Muscle layer of colon (tissue), 2 donors: ENCODE measurements around the gene LRP2BP.
A peak's percentile ranks its signal among the peaks of the same experiment; 100 is the strongest.

Source experiments
- H3K27ac ChIP-seq: one replicate; pipeline ENCODE4 v1.7.0; 2013; ENCODE audit warnings: low read depth, mild to moderate bottlenecking, low read length, moderate library complexity
- H3K27me3 ChIP-seq, 2 donors: one replicate each; pipeline ENCODE4 v1.7.0; 2013; ENCODE audit warnings: low read length in 2 of 2, mild to moderate bottlenecking in 2 of 2; ENCODE audit not compliant: insufficient read depth in 2 of 2, control insufficient read depth in 1 of 2
- H3K36me3 ChIP-seq: one replicate; pipeline ENCODE4 v1.7.0; 2013; ENCODE audit warnings: mild to moderate bottlenecking, low read length; ENCODE audit not compliant: insufficient read depth
- H3K4me1 ChIP-seq: one replicate; pipeline ENCODE4 v1.7.0; 2013; ENCODE audit warnings: mild to moderate bottlenecking, low read length; ENCODE audit not compliant: insufficient read depth
- H3K4me3 ChIP-seq, 2 donors: one replicate each; pipeline ENCODE4 v1.7.0; 2013; ENCODE audit warnings: low read length in 2 of 2, low read depth in 1 of 2, mild to moderate bottlenecking in 1 of 2, moderate library complexity in 1 of 2
- H3K9ac ChIP-seq: one replicate; pipeline ENCODE4 v1.7.0; 2013; ENCODE audit warnings: low read length
- H3K9me3 ChIP-seq: one replicate; pipeline ENCODE4 v1.7.0; 2013; ENCODE audit warnings: mild to moderate bottlenecking, low read length
- donor health status: abdominal sarcoma.
- donor health status: Adenocarcinoma of cecum.

LRP2BP gene

DNA sequence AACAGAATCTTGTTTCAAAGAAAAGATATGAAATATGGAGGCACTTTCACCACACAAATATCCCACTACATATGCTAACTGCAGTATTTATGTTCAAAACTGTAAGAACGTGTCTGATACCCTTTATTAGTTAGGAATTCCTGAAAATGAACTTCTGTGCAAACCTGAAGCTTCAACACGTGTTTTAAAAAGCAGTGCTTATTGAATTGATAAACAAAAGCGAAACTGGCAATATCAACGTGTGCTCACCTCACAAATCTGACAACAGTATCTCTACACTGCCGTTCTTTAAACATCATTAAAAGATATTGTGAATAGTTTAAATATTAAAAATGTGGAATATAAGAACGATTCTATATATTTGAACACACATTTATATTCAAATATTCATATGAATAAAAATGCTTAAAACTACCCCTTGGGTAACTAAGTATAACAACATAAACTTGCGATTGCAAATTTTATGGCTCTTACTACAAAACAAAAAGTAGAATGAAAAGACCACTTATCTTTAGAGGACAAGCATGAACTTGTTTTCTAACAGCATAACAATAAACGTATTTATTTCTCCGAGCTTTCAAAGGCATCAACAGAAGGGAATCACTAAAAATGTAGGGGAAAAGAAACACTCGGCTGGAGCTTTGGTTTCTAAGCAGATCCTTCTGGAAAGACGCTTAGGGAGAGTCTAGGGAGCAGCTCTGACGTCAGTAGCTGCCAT, at the start of gene LRP2BP:
Gene LRP2BP (minus strand): TSS at position 687 of the 718 bp plus-strand sequence. CDS start 17,738 bp downstream, outside the sequence.
- no peaks in the 10 kb centered on the region for H3K27me3 ChIP-seq
- peak within 1 kb of the TSS; percentile 95 for H3K27ac ChIP-seq
- H3K9ac ChIP-seq: peak within 1 kb of the TSS; percentile 62
- H3K4me1 ChIP-seq: peaks cover 9% of the 10 kb centered on the region
- H3K4me3 ChIP-seq: peak within 1 kb of the TSS; percentile 67 to 91
- H3K9me3 ChIP-seq: no peaks in the 10 kb centered on the region
- H3K36me3 ChIP-seq: peaks cover 16% of the 10 kb centered on the region

DNA sequence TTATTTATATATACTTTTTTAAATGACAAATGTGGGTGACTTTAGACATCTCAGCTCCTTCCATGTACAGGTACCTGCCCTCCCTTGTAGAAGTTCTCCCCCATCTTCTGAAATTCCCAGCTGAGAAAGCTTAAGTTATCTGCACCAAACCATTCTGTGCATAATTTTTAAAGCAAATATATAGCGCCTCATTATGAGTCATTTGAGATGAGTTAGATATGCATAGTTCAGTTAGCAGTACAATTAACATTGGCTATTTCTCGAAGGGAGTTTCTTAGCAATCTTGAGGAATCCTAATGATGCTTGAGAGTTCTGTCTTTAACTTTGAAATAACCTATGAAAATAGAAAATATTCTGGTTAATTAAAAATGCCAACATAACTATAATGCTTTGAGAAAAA, 49.5 kb upstream of the LRP2BP start:
- Histone ChIP-seq H3K9ac (no peak overlapping the region), H3K36me3 (no peaks in the 10 kb centered on the region), H3K27me3 (no peaks in the 10 kb centered on the region), H3K4me3 (no peak overlapping the region), H3K9me3 (no peaks in the 10 kb centered on the region), H3K27ac (no peak overlapping the region), H3K4me1 (no peaks in the 10 kb centered on the region)

DNA sequence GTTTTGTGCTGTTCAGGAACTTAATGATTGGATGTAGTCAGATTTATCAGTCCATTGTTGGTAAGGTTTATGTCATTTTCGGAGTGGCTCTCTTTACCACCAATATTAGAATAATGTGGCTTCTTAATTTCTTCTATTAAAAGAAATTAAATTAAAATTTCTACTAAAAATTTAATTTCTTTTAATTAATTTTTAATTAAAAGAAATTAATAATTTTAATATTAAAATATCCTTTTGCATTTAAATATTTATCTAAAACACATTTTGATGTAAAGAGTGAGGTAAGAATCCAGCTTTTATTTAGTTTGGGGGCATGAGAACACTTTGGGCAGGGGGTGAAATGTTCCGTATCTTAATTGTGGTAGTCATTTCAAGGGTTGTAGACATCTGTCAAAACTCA, 45.8 kb upstream of the LRP2BP start:
- no peaks in the 10 kb centered on the region for H3K27me3 ChIP-seq
- H3K4me3 ChIP-seq: no peak overlapping the region
- H3K9ac ChIP-seq: no peak overlapping the region
- no peak overlapping the region for H3K27ac ChIP-seq
- no peaks in the 10 kb centered on the region for H3K9me3 ChIP-seq
- no peaks in the 10 kb centered on the region for H3K36me3 ChIP-seq
- no peaks in the 10 kb centered on the region for H3K4me1 ChIP-seq

DNA sequence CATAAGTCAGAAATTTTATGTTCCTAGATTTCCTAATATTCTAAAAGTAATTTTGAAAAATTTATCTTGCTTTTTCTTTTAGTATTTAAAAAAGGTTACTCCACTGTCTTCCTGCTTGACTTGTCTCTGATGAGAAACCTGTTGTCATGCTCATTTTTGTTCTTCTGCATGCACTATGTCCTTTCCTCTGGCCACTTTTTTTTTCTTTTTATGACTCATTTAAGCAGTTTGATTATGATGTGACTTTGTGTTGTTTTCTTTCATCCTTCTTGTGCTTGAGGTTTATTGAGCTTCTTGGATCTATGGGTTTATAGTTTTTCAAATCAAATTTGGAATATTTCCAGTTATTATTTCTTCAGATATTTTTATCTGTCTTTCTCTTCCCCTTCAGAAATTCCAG, 42.1 kb upstream of the LRP2BP start:
- Histone ChIP-seq H3K9ac (no peak overlapping the region), H3K4me3 (no peak overlapping the region), H3K4me1 (no peaks in the 10 kb centered on the region), H3K9me3 (no peaks in the 10 kb centered on the region), H3K36me3 (no peaks in the 10 kb centered on the region), H3K27ac (no peak overlapping the region), H3K27me3 (no peaks in the 10 kb centered on the region)

DNA sequence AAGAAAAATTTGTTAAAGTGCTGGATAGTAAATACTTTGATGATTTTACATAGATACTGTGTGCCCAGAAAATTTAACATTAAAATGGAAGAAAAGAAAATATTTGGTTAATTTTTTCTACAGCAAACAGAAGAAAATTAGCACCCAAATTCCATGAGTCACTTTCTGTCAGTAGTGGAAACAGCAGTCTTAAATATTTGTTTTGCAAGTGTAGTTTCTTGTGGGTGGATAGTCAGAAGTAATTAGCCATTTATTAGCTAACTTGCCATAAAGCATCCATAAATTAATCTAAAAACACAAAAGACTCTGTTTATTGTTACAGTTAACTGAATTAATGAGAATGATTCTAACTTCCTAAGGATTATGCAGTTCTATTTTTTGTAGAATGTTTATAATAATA, 39.7 kb upstream of the LRP2BP start:
- no peaks in the 10 kb centered on the region for H3K36me3 ChIP-seq

DNA sequence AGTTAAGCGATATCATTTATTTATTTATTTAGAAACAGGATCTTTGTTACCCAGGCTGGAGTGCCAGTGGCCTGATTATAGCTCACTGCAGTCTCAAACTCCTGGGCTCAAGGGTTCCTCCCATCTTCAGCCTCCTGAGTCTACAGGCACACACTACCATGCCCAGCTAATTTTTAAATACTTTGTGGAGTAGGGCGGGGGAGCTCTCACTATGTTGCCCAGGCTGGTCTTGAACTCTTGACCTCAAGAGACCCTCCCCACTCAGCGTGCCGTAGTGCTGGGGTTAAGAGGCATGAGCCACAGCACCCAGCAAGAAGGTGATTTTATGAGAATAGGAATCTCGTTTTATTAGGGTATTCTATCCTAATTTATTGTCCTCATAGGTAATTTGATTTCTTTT, 33.9 kb upstream of the LRP2BP start:
- no peaks in the 10 kb centered on the region for H3K36me3 ChIP-seq
- no peak overlapping the region for H3K9ac ChIP-seq
- H3K27me3 ChIP-seq: no peaks in the 10 kb centered on the region
- no peaks in the 10 kb centered on the region for H3K9me3 ChIP-seq
- H3K27ac ChIP-seq: no peak overlapping the region
- no peak overlapping the region for H3K4me3 ChIP-seq
- peaks cover 4% of the 10 kb centered on the region for H3K4me1 ChIP-seq

More for the DNA sequence above, 39.7 kb upstream of the LRP2BP start:
- H3K27ac ChIP-seq: no peak overlapping the region
- no peak overlapping the region for H3K4me3 ChIP-seq
- H3K4me1 ChIP-seq: no peaks in the 10 kb centered on the region
- no peaks in the 10 kb centered on the region for H3K27me3 ChIP-seq
- H3K9ac ChIP-seq: no peak overlapping the region
- no peaks in the 10 kb centered on the region for H3K9me3 ChIP-seq

GRCh38 chr4:185426960-185427688, 31.4 kb upstream of the LRP2BP start:
- no peaks in the 10 kb centered on the region for H3K9me3 ChIP-seq
- no peak overlapping the region for H3K4me3 ChIP-seq
- no peak overlapping the region for H3K27ac ChIP-seq
- H3K9ac ChIP-seq: no peak overlapping the region
- peaks cover 9% of the 10 kb centered on the region for H3K4me1 ChIP-seq
- peaks cover 2% of the 10 kb centered on the region for H3K36me3 ChIP-seq
- H3K27me3 ChIP-seq: no peaks in the 10 kb centered on the region

DNA sequence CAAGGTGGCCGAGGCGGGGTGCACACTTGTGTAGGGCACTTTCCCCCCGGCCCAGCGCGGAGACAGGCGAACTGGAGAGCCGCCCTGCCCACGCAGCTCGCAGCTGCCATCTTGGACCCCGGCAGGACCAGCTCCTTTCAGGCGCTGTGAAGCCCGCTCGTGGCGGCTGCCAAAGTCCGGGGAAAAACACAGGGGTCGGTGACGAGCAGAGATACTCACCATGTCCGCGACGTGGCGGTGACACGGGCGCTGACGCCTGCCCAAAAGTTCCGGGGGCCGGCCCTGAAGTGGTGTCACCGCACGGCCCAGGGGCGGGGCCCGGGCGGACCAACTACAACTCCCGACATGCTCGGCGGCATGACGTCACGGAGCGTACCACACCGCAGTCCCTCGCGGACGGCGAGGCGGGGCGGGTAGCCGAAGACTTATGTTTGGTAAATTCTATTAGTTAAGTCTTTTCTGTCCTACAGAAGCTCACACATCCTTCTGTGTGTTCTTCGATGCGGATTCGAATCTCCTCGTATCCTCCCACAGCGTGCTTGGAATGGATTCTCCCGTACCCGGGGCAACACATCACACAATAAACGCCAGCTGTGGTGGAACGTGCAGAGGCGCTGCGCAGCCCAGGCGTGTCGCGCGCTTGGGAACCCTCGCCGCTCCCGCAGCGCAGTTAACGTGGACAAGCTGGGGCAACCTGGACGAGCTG, 30.1 kb upstream of the LRP2BP start, which contains the start of gene UFSP2:
Gene UFSP2 (minus strand): TSS at position 318 of the 706 bp plus-strand sequence. CDS start 96 bp downstream, at position 222.
- no peaks in the 10 kb centered on the region for H3K9me3 ChIP-seq
- peaks cover 15% of the 10 kb centered on the region for H3K4me1 ChIP-seq
- peak within 1 kb of the TSS; percentile 94 for H3K27ac ChIP-seq
- H3K36me3 ChIP-seq: peaks cover 9% of the 10 kb centered on the region
- peak within 1 kb of the TSS; percentile 94 for H3K9ac ChIP-seq
- peak within 1 kb of the TSS; percentile 88 to 98 for H3K4me3 ChIP-seq
- H3K27me3 ChIP-seq: no peaks in the 10 kb centered on the region

GRCh38 chr4:185424905-185425646, 29.4 kb upstream of the LRP2BP start:
- H3K27me3 ChIP-seq: no peaks in the 10 kb centered on the region
- peaks cover 15% of the 10 kb centered on the region for H3K4me1 ChIP-seq
- H3K27ac ChIP-seq: peak overlapping the region; percentile 94
- peak overlapping the region; percentile 94 for H3K9ac ChIP-seq
- H3K9me3 ChIP-seq: no peaks in the 10 kb centered on the region
- H3K36me3 ChIP-seq: peaks cover 9% of the 10 kb centered on the region
- H3K4me3 ChIP-seq: peak overlapping the region; percentile 88 to 98

GRCh38 chr4:185421366-185422124, 25.8 kb upstream of the LRP2BP start:
- no peaks in the 10 kb centered on the region for H3K27me3 ChIP-seq
- no peak overlapping the region for H3K27ac ChIP-seq
- peaks cover 20% of the 10 kb centered on the region for H3K36me3 ChIP-seq

More at GRCh38 chr4:185421366-185422124, 25.8 kb upstream of the LRP2BP start:
- H3K4me1 ChIP-seq: peaks cover 15% of the 10 kb centered on the region
- H3K9me3 ChIP-seq: no peaks in the 10 kb centered on the region
- no peak overlapping the region for H3K9ac ChIP-seq
- H3K4me3 ChIP-seq: no peak overlapping the region
